OCI-LY7 (cell line): ENCODE measurements around the gene POLR1B.

Experiments used
- CTCF ChIP-seq: fragments of 200-600 bp; sonication (generic); conservative IDR thresholded peaks from 2 replicates; pipeline ENCODE4 v1.5.1; 2014; ENCODE audit warnings: mild to moderate bottlenecking, antibody characterized with exemption, low read length, moderate library complexity, mixed read lengths
- EZH2phosphoT487 ChIP-seq: fragments of 200-600 bp; sonication (generic); IDR thresholded peaks from 2 replicates; pipeline ENCODE4 v1.6.1; 2018; ENCODE audit warnings: low read depth, borderline replicate concordance, mild to moderate bottlenecking, mixed run types, antibody characterized with exemption, low read length, moderate library complexity, mixed read lengths

GRCh38 chr2:112539306-112539705 lies 3.0 kb upstream of the POLR1B start:
- TF ChIP-seq CTCF (no peak), EZH2phosphoT487 (no peak)
